DOHH2 (cell line): ENCODE results near the gene KLHL30.

ENCODE experiments used
- H3F3A ChIP-seq: fragments of 200-600 bp; sonication (generic), shearing (Covaris generic); 2 replicates; pipeline ENCODE4 v1.6.0; 2016; ENCODE audit warnings: antibody characterized with exemption, mild to moderate bottlenecking; ENCODE audit not compliant: control insufficient read depth, insufficient read depth
- H3K27ac ChIP-seq: fragments of 200-600 bp; sonication (generic); 2 replicates; pipeline ENCODE4 v1.5.1; 2014; ENCODE audit warnings: low read depth, mild to moderate bottlenecking, low read length, moderate library complexity
- H3K27me3 ChIP-seq: fragments of 200-600 bp; sonication (generic); 2 replicates; pipeline ENCODE4 v1.6.1; 2014; ENCODE audit warnings: mild to moderate bottlenecking, low read length, mixed read lengths; ENCODE audit not compliant: control insufficient read depth
- H3K36me3 ChIP-seq: fragments of 200-600 bp; sonication (generic); 2 replicates; pipeline ENCODE4 v1.6.1; 2014; ENCODE audit warnings: mild to moderate bottlenecking, low read length, moderate library complexity, mixed read lengths; ENCODE audit not compliant: control insufficient read depth
- H3K4me1 ChIP-seq: fragments of 200-600 bp; sonication (generic); 2 replicates; pipeline ENCODE4 v1.6.1; 2014; ENCODE audit warnings: mild to moderate bottlenecking, low read length, mixed read lengths; ENCODE audit not compliant: control insufficient read depth
- H3K4me2 ChIP-seq: fragments of 200-600 bp; sonication (generic); 2 replicates; pipeline ENCODE4 v1.6.0; 2014; ENCODE audit warnings: mild to moderate bottlenecking, low read length, moderate library complexity
- H3K4me3 ChIP-seq: fragments of 200-600 bp; sonication (generic); 2 replicates; pipeline ENCODE4 v1.5.1; 2014; ENCODE audit warnings: mild to moderate bottlenecking, low read length, mixed read lengths
- H3K79me2 ChIP-seq: fragments of 200-600 bp; sonication (generic); 2 replicates; pipeline ENCODE4 v1.6.1; 2014; ENCODE audit warnings: mild to moderate bottlenecking, low read length, mixed read lengths; ENCODE audit not compliant: control insufficient read depth
- H3K9me2 ChIP-seq: fragments of 200-600 bp; sonication (generic); replicated peaks from 2 replicates; pipeline ENCODE4 v1.6.1; 2014; ENCODE audit warnings: mild to moderate bottlenecking, low read length, mixed read lengths; ENCODE audit not compliant: control insufficient read depth
- H3K9me3 ChIP-seq: fragments of 200-600 bp; sonication (generic); 2 replicates; pipeline ENCODE4 v1.6.1; 2014; ENCODE audit warnings: antibody characterized with exemption, low read length, mixed read lengths; ENCODE audit not compliant: control insufficient read depth, insufficient read depth
- H4K20me1 ChIP-seq: fragments of 200-600 bp; sonication (generic); 2 replicates; pipeline ENCODE4 v1.6.0; 2014; ENCODE audit warnings: low read depth, mild to moderate bottlenecking, antibody characterized with exemption, low read length, moderate library complexity; ENCODE audit not compliant: control insufficient read depth, insufficient read depth
- EZH2phosphoT487 ChIP-seq: fragments of 200-600 bp; sonication (generic); IDR thresholded peaks from 2 replicates; pipeline ENCODE4 v1.6.1; 2017; ENCODE audit warnings: borderline replicate concordance, mild to moderate bottlenecking, antibody characterized with exemption, low read length, moderate library complexity, mixed read lengths
- TF ChIP-seq, protein P1 (sequence below): fragments of 200-600 bp; sonication (generic); IDR thresholded peaks from one replicate; pipeline ENCODE4 v1.5.1; 2014; ENCODE audit warnings: antibody characterized with exemption, mild to moderate bottlenecking, low read depth, low read length; ENCODE audit not compliant: poor library complexity, severe bottlenecking

Gene KLHL30

GRCh38 chr2:238129166-238130010 lies 9.1 kb upstream of the KLHL30 start:
- H3K79me2 ChIP-seq, result no peaks in the 10 kb centered on the region
- peaks cover 7% of the 10 kb centered on the region; the same call in 1 of the 2 replicates for H3K9me3 ChIP-seq
- H3K4me2 ChIP-seq, result no peak overlapping the region
- H3K36me3 ChIP-seq, result no peaks in the 10 kb centered on the region
- TF ChIP-seq, protein P1, sequence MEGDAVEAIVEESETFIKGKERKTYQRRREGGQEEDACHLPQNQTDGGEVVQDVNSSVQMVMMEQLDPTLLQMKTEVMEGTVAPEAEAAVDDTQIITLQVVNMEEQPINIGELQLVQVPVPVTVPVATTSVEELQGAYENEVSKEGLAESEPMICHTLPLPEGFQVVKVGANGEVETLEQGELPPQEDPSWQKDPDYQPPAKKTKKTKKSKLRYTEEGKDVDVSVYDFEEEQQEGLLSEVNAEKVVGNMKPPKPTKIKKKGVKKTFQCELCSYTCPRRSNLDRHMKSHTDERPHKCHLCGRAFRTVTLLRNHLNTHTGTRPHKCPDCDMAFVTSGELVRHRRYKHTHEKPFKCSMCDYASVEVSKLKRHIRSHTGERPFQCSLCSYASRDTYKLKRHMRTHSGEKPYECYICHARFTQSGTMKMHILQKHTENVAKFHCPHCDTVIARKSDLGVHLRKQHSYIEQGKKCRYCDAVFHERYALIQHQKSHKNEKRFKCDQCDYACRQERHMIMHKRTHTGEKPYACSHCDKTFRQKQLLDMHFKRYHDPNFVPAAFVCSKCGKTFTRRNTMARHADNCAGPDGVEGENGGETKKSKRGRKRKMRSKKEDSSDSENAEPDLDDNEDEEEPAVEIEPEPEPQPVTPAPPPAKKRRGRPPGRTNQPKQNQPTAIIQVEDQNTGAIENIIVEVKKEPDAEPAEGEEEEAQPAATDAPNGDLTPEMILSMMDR, result no peak
- no peak for TF ChIP-seq EZH2phosphoT487
- no peak overlapping the region for H3K27ac ChIP-seq
- no peaks in the 10 kb centered on the region for H3K27me3 ChIP-seq
- H4K20me1 ChIP-seq, result peaks cover 2% of the 10 kb centered on the region; the same call in 1 of the 2 replicates
- no peaks in the 10 kb centered on the region for H3K9me2 ChIP-seq
- no peak overlapping the region for H3K4me3 ChIP-seq
- H3K4me1 ChIP-seq, result no peaks in the 10 kb centered on the region
- H3F3A ChIP-seq, result no peaks in the 10 kb centered on the region

GRCh38 chr2:238130111-238130695 lies 8.3 kb upstream of the KLHL30 start:
- Histone ChIP-seq H3K27me3 (no peaks in the 10 kb centered on the region), H3K4me3 (no peak overlapping the region), H3F3A (no peaks in the 10 kb centered on the region), H4K20me1 (peaks cover 2% of the 10 kb centered on the region; the same call in 1 of the 2 replicates), H3K36me3 (no peaks in the 10 kb centered on the region), H3K4me1 (no peaks in the 10 kb centered on the region), H3K9me2 (no peaks in the 10 kb centered on the region), H3K9me3 (peaks cover 7% of the 10 kb centered on the region; the same call in 1 of the 2 replicates), H3K79me2 (no peaks in the 10 kb centered on the region), H3K27ac (no peak overlapping the region), H3K4me2 (no peak overlapping the region)
- TF ChIP-seq EZH2phosphoT487, result no peak
- TF ChIP-seq, protein P1, result no peak

DNA sequence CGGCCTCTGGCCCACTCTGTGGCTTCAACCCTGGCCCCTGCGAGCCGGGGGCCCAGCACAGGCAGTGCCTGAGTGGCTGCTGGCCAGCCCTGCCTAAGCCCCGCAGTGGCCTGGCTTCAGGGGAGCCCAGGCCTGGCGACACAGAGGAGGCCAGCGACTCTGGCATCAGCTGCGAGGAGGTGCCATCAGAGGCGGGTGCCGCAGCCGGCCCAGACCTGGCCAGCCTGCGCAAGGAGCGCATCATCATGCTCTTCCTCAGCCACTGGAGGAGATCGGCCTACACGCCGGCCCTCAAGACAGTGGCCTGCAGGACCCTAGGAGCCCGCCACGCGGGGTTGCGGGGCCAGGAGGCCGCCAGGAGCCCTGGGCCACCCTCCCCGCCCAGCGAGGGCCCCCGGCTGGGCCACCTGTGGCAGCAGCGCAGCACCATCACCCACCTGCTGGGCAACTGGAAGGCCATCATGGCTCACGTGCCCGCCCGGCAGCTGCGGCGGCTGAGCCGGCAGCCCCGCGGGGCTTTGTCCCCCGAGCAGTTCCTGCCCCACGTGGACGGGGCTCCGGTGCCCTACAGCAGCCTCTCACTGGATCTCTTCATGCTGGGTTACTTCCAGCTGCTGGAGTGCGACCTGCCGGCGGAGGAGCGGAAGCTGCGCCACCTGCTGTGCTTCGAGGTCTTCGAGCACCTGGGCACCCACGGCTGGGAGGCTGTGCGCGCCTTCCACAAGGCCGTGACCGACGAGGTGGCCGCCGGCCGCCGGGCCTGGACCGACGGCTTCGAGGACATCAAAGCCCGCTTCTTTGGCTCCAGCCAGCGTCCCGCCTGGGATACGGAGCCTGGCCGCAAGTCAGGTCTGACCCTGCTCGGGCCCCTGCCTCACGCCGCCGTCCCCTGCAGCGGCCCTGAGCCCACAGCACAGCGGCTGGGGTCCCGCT lies 7.5 kb upstream of the KLHL30 start:
- H3K4me3 ChIP-seq, result no peak overlapping the region
- no peaks in the 10 kb centered on the region for H3K79me2 ChIP-seq
- H3K4me1 ChIP-seq, result no peaks in the 10 kb centered on the region
- H3K9me3 ChIP-seq, result peaks cover 7% of the 10 kb centered on the region; the same call in 1 of the 2 replicates
- H3K4me2 ChIP-seq, result no peak overlapping the region
- H3K36me3 ChIP-seq, result no peaks in the 10 kb centered on the region
- H3F3A ChIP-seq, result no peaks in the 10 kb centered on the region
- TF ChIP-seq EZH2phosphoT487, result no peak
- TF ChIP-seq, protein P1, result peak; percentile 39
- H3K9me2 ChIP-seq, result no peaks in the 10 kb centered on the region
- peaks cover 2% of the 10 kb centered on the region; the same call in 1 of the 2 replicates for H4K20me1 ChIP-seq
- H3K27me3 ChIP-seq, result no peaks in the 10 kb centered on the region
- no peak overlapping the region for H3K27ac ChIP-seq
